K562 (cell line): ENCODE measurements around the gene TRPV6. TPM values are rescaled to one million over a fixed set of nuclear protein-coding genes. Genes with fewer than 3 reads are reported as not detected.

Experiments used
- CBFA2T3 ChIP-seq: fragments of 450-650 bp; IDR thresholded peaks from 2 replicates; pipeline ENCODE4 v1.6.1; 2017
- CSDE1 ChIP-seq, 2 experiments: fragments of 450-650 bp; IDR thresholded peaks; 2 replicates each; pipeline ENCODE4 v1.6.1; 2016; ENCODE audit warnings: mild to moderate bottlenecking in 1 of 2
- MED1 ChIP-seq: sonication (generic); formaldehyde crosslinking; IDR thresholded peaks from 2 replicates; pipeline ENCODE4 v1.8.1; 2023; ENCODE audit warnings: missing genetic modification reagents, borderline replicate concordance
- NFIC ChIP-seq: fragments of 450-650 bp; IDR thresholded peaks from 2 replicates; pipeline ENCODE4 v1.6.1; 2017; ENCODE audit warnings: mild to moderate bottlenecking, inconsistent platforms
- RBBP5 ChIP-seq: fragments of 200-600 bp; sonication (generic); IDR thresholded peaks from 2 replicates; pipeline ENCODE4 v1.6.1; 2012; ENCODE audit warnings: borderline replicate concordance, mild to moderate bottlenecking, low read length, control low read depth, inconsistent platforms; ENCODE audit not compliant: insufficient read depth, poor library complexity, severe bottlenecking
- RBM17 ChIP-seq: fragments of 200-400 bp; formaldehyde crosslinking; IDR thresholded peaks from 2 replicates; pipeline ENCODE4 v1.6.1; 2017; ENCODE audit warnings: low read depth, mild to moderate bottlenecking, low read length, borderline replicate concordance
- RERE ChIP-seq: sonication (generic); formaldehyde crosslinking; IDR thresholded peaks from 2 replicates; pipeline ENCODE4 v1.8.0; 2023; ENCODE audit warnings: missing genetic modification reagents, mild to moderate bottlenecking, borderline replicate concordance
- THRAP3 ChIP-seq: fragments of 450-650 bp; IDR thresholded peaks from 2 replicates; pipeline ENCODE4 v1.6.1; 2016; ENCODE audit warnings: mild to moderate bottlenecking, inconsistent platforms, borderline replicate concordance
- ZNF592 ChIP-seq: fragments of 450-650 bp; IDR thresholded peaks from 2 replicates; pipeline ENCODE4 v1.6.1; 2017; ENCODE audit warnings: antibody characterized with exemption, mild to moderate bottlenecking
- polyA plus RNA-seq, 8 experiments: library from polyadenylated mRNA; depleted of rRNA in 4 of 8; stranded (reverse) in 5 of 8; unstranded in 3 of 8; fragments of >200 nt; fragmentation: Nextera tagmentation in 2 of 8; fragmentation: Illumina TruSeq in 1 of 8; extraction: Ambion mirVana in 2 of 8; extraction: Trizol in 1 of 8; gene quantifications; 2 replicates each; pipeline versions ENCODE4 v1.2.1 to v1.2.3, GENCODE V29; 2011 to 2014; ENCODE audit warnings: inconsistent platforms in 1 of 8, missing spikeins in 1 of 8
- total RNA-seq, 7 experiments: library from RNA; depleted of rRNA in 6 of 7; stranded (reverse); fragments of >200 nt in 6 of 7; fragmentation: Illumina TruSeq in 2 of 7; extraction: Trizol in 2 of 7; gene quantifications; 2 replicates each; pipeline versions ENCODE4 v1.2.1 to v1.2.3, GENCODE V29; 2011 to 2021; ENCODE audit warnings: low replicate concordance in 1 of 7
- TF ChIP-seq, protein P1 (sequence below): fragments of 250-450 bp; sonication (Bioruptor Pico); IDR thresholded peaks from 2 replicates; pipeline ENCODE4 v1.4.0; 2020; ENCODE audit warnings: mild to moderate bottlenecking, moderate library complexity

TRPV6 gene
- total and polyA plus RNA-seq, 9 of the 15 experiments (the other 6 are each of a cell fraction or from before 2014, with no cell fraction given): 0.04 to 0.36 (median 0.11) TPM

DNA sequence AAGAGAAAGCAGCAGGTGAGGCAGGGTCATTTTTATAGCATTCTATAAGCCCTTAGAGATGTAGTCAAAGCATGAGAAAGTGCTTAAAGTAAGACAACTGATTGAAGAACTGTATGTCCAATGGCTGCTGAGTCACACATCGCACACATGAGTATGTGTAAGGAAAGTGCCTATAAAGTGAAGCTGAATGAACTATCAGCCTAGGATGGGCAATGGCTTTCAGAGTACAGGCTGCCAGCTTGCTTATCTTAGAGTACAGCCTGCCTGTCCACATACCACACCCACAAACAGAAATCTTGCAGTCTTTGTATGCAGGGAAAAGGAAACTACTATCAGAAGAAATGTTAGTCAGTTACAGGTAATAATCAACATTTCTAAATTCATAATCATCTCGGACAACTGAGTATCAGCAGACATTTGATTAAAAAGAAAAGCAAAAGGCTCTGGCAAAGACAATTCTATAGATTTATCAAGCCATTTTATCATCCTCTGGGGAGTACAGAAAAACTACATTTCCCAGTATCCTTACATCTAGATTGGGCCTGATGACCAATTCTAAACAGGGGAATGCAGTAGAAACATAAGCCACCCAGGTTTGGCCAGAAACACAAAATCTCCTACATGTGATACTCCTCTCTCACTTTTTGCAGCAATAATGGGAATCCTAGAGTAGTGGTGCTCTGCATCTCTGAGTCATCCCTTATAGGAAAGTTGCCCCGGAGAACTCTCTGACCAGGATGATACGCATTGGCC, 46.9 kb downstream of the TRPV6 start (continued):
- TF ChIP-seq RBBP5: no peak
- TF ChIP-seq CSDE1 (IDR thresholded peaks at IDR 0.05): no peak
- TF ChIP-seq ZNF592: no peak
- TF ChIP-seq, protein P1, sequence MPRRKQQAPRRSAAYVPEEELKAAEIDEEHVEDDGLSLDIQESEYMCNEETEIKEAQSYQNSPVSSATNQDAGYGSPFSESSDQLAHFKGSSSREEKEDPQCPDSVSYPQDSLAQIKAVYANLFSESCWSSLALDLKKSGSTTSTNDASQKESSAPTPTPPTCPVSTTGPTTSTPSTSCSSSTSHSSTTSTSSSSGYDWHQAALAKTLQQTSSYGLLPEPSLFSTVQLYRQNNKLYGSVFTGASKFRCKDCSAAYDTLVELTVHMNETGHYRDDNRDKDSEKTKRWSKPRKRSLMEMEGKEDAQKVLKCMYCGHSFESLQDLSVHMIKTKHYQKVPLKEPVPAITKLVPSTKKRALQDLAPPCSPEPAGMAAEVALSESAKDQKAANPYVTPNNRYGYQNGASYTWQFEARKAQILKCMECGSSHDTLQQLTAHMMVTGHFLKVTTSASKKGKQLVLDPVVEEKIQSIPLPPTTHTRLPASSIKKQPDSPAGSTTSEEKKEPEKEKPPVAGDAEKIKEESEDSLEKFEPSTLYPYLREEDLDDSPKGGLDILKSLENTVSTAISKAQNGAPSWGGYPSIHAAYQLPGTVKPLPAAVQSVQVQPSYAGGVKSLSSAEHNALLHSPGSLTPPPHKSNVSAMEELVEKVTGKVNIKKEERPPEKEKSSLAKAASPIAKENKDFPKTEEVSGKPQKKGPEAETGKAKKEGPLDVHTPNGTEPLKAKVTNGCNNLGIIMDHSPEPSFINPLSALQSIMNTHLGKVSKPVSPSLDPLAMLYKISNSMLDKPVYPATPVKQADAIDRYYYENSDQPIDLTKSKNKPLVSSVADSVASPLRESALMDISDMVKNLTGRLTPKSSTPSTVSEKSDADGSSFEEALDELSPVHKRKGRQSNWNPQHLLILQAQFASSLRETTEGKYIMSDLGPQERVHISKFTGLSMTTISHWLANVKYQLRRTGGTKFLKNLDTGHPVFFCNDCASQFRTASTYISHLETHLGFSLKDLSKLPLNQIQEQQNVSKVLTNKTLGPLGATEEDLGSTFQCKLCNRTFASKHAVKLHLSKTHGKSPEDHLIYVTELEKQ (CRISPR knock-in tag): no peak
- no peak for TF ChIP-seq MED1 (CRISPR knock-in tag)
- peak; percentile 52 for TF ChIP-seq NFIC
- no peak for TF ChIP-seq RERE (CRISPR knock-in tag)
- TF ChIP-seq RBM17: no peak
- TF ChIP-seq CBFA2T3: peak; percentile 88
- no peak for TF ChIP-seq THRAP3
